H1 (cell line): ENCODE data around the gene MYLK. TPM values are rescaled to one million over a fixed set of nuclear protein-coding genes. Genes with fewer than 3 reads are reported as not detected.

ENCODE experiments used
- CTBP2 ChIP-seq: IDR thresholded peaks from 2 replicates; pipeline ENCODE4 v1.7.0; 2011; ENCODE audit warnings: borderline replicate concordance, mild to moderate bottlenecking, moderate library complexity, mixed read lengths, low read length; ENCODE audit not compliant: insufficient read depth, insufficient read length
- HDAC6 ChIP-seq: IDR thresholded peaks from one replicate; pipeline ENCODE4 v1.7.1; 2012; ENCODE audit warnings: low read depth, mild to moderate bottlenecking, inconsistent platforms, low read length, moderate library complexity
- SIN3A ChIP-seq, 2 experiments: IDR thresholded peaks in 1 of 2; conservative IDR thresholded peaks in 1 of 2; 2 replicates each; pipeline ENCODE4 v1.6.1; 2011 to 2012; ENCODE audit warnings: low read length in 2 of 2, improper control_type of control experiment in 1 of 2, low read depth in 1 of 2, mild to moderate bottlenecking in 1 of 2
- ZNF274 ChIP-seq: IDR thresholded peaks from 2 replicates; pipeline ENCODE4 v1.7.0; 2012; ENCODE audit warnings: low read length, borderline replicate concordance; ENCODE audit errors: extremely low read depth
- polyA plus RNA-seq, 7 experiments: library from polyadenylated mRNA; depleted of rRNA in 3 of 7; stranded (reverse) in 5 of 7; unstranded in 2 of 7; fragments of >200 nt in 5 of 7; fragments of 200-250 nt in 2 of 7; gene quantifications; 1 replicate in 5 of 7; 2 replicates in 1 of 7; 4 replicates in 1 of 7; pipeline versions ENCODE4 v1.2.1 to v1.2.3, GENCODE V29; 2011 to 2013; ENCODE audit warnings: missing spikeins in 2 of 7, mixed read lengths in 2 of 7
- total RNA-seq: library from RNA; stranded (reverse); fragmentation: NEBNext Ultra II Directional; extraction: Animal tissue kit (Norgen Biotek cat#: 25700); gene quantifications from 2 replicates; pipeline ENCODE4 v1.2.1, GENCODE V29; 2021

Gene MYLK
- total and polyA plus RNA-seq, 2 of the 8 experiments (the other 6 are each of a cell fraction or from before 2014, with no cell fraction given), result 11.6 to 21.3 TPM

DNA sequence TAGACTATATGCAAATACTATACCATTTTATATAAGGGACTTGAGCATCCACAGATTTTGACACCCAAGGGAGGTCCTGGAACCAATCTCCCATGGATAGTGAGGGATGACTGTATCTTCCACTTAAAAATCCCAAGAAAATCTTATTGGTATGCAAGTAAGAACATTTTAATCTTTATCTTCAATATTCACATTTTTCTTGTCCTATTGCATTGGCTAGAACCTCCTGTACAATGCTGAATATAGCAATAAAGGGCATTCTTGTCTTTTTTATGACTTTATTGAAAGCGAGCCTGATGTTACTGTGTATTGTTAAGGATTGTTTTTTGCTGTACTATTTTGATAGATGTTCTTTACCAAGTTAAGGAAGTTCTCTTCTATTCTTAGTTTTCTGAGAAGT lies 36.9 kb downstream of the MYLK start (continued):
- TF ChIP-seq CTBP2, result no peak
- no peak for TF ChIP-seq ZNF274
- no peak for TF ChIP-seq SIN3A (conservative IDR thresholded peaks at IDR 0.05 in 1 of 2, IDR thresholded peaks at IDR 0.05 in 1 of 2; ENCODE audit: low read depth in 1 of 2, low read length in 2 of 2)
- no peak for TF ChIP-seq HDAC6
- TF ChIP-seq, all 59 proteins: peak for 0
